ENCODE measurements around the gene CMSS1. TPM values are rescaled to one million over a fixed set of nuclear protein-coding genes. Genes with fewer than 3 reads are reported as not detected.
A peak's percentile ranks its signal among the peaks of the same experiment; 100 is the strongest.

CMSS1 gene
- polyA plus RNA-seq, 1 of the 3 experiments (the other 2 are of a cell fraction), result 9.1 TPM

- ChIA-PET POLR2A (no interaction called here), CTCF (interaction anchor here (0.8 to 1.4 kb wide), 3 partner anchors 37 to 484 kb away, joined by 3 read pairs; no protein-coding TSS in a partner anchor)
- no peak overlapping the region for H3K4me2 ChIP-seq
- H3K79me2 ChIP-seq (ENCODE audit: insufficient read depth), result no peaks in the 10 kb centered on the region
- no peaks in the 10 kb centered on the region for H3K9me3 ChIP-seq
- no peaks in the 10 kb centered on the region for H3K27me3 ChIP-seq (ENCODE audit: insufficient read depth)
- H3F3A ChIP-seq (replicated peaks; ENCODE audit: insufficient read depth), result no peaks in the 10 kb centered on the region
- peaks cover 0 to 27% of the 10 kb centered on the region in 2 experiments; a peak in 3 of 4 replicates for H3K4me1 ChIP-seq (ENCODE audit: control insufficient read depth in 1 of 2, insufficient read depth in 2 of 2, low read depth in 1 of 2, low read length in 1 of 2)
- H2AFZ ChIP-seq (ENCODE audit: low read depth), result no peak overlapping the region
- H3K9me2 ChIP-seq, result no peaks in the 10 kb centered on the region
- H3K4me3 ChIP-seq (ENCODE audit: low read depth in 2 of 2, low read length in 1 of 2), result no peak overlapping the region
- H4K20me1 ChIP-seq (ENCODE audit: insufficient read depth), result no peaks in the 10 kb centered on the region
- H3K27ac ChIP-seq (ENCODE audit: low read depth in 2 of 2, low read length in 1 of 2), result no peak overlapping the region
- no peak overlapping the region for H3K9ac ChIP-seq
- no peak for TF ChIP-seq USF1 (IDR thresholded peaks at IDR 0.05; ENCODE audit: borderline replicate concordance, low read depth)
- no peaks in the 10 kb centered on the region for H3K36me3 ChIP-seq (replicated peaks in 1 of 2; ENCODE audit: control insufficient read depth in 1 of 2, insufficient read depth in 2 of 2, low read length in 1 of 2)
- no peak for DNase-seq
These were observed 288.4 kb downstream of the CMSS1 start for GRCh38 chr3:100106094-100106493.

GRCh38 chr3:100106531-100107141, 289.0 kb downstream of the CMSS1 start:
- no peak overlapping the region for H3K4me2 ChIP-seq

More at GRCh38 chr3:100106531-100107141, 289.0 kb downstream of the CMSS1 start:
- H4K20me1 ChIP-seq (ENCODE audit: insufficient read depth), result no peaks in the 10 kb centered on the region
- no peak overlapping the region for H3K27ac ChIP-seq (ENCODE audit: low read depth in 2 of 2, low read length in 1 of 2)
- H3K27me3 ChIP-seq (ENCODE audit: insufficient read depth), result no peaks in the 10 kb centered on the region
- H3K4me1 ChIP-seq (ENCODE audit: control insufficient read depth in 1 of 2, insufficient read depth in 2 of 2, low read depth in 1 of 2, low read length in 1 of 2), result peaks cover 0 to 27% of the 10 kb centered on the region in 2 experiments; a peak in 3 of 4 replicates
- no peaks in the 10 kb centered on the region for H3K9me2 ChIP-seq
- no peak overlapping the region for H2AFZ ChIP-seq (ENCODE audit: low read depth)
- H3F3A ChIP-seq (replicated peaks; ENCODE audit: insufficient read depth), result no peaks in the 10 kb centered on the region
- ChIA-PET CTCF (interaction anchor here (0.8 to 1.4 kb wide), 3 partner anchors 38 to 483 kb away, joined by 3 read pairs; no protein-coding TSS in a partner anchor), POLR2A (no interaction called here)
- DNase-seq, result no peak
- no peaks in the 10 kb centered on the region for H3K36me3 ChIP-seq (replicated peaks in 1 of 2; ENCODE audit: control insufficient read depth in 1 of 2, insufficient read depth in 2 of 2, low read length in 1 of 2)
- H3K9me3 ChIP-seq, result no peaks in the 10 kb centered on the region
- no peak overlapping the region for H3K9ac ChIP-seq
- TF ChIP-seq FOSL2 (IDR thresholded peaks at IDR 0.05; ENCODE audit: borderline replicate concordance, low read depth) (no peak), NFIC (IDR thresholded peaks at IDR 0.05; ENCODE audit: borderline replicate concordance) (peak; percentile 19; the same call in 1 of the 2 replicates), PBX3 (IDR thresholded peaks at IDR 0.05) (no peak), EP300 (IDR thresholded peaks at IDR 0.05; ENCODE audit: borderline replicate concordance in 1 of 2, low read depth in 1 of 2, low read length in 1 of 2) (no peak), USF2 (IDR thresholded peaks at IDR 0.05; ENCODE audit: borderline replicate concordance, low read depth, low read length) (no peak), EZH2phosphoT487 (IDR thresholded peaks at IDR 0.05; ENCODE audit: borderline replicate concordance, low read depth) (no peak), TEAD4 (IDR thresholded peaks at IDR 0.05; ENCODE audit: borderline replicate concordance, insufficient read depth) (no peak)
- H3K79me2 ChIP-seq (ENCODE audit: insufficient read depth), result no peaks in the 10 kb centered on the region
- no peak overlapping the region for H3K4me3 ChIP-seq (ENCODE audit: low read depth in 2 of 2, low read length in 1 of 2)

Measured in SK-N-SH (cell line).